CD14-positive monocyte (primary cell): ENCODE results near the gene METTL25B. TPM values are rescaled to one million over a fixed set of nuclear protein-coding genes. Genes with fewer than 3 reads are reported as not detected.
A peak's percentile ranks its signal among the peaks of the same experiment; 100 is the strongest.

Experiments used
- DNase-seq, 3 donors: peaks; one replicate each; pipeline ENCODE4 v3.0.0-alpha.2; 2011 to 2022
- H2AFZ ChIP-seq: 2 replicates; pipeline ENCODE4 v1.6.0; 2012; ENCODE audit warnings: mild to moderate bottlenecking, low read depth, low read length, inconsistent platforms; ENCODE audit not compliant: insufficient read depth, poor library complexity, severe bottlenecking
- H3K27ac ChIP-seq, 2 donors: 1 replicate in 1 of 2; 2 replicates in 1 of 2; pipeline ENCODE4 v1.5.1; 2012 to 2013; ENCODE audit warnings: low read length in 2 of 2, control low read depth in 1 of 2, inconsistent platforms in 1 of 2, low read depth in 1 of 2, mild to moderate bottlenecking in 1 of 2
- H3K27me3 ChIP-seq, 2 donors: one replicate each; pipeline versions ENCODE4 v1.6.0 to v1.6.1; 2011 to 2013; ENCODE audit warnings: low read length in 2 of 2; ENCODE audit not compliant: control insufficient read depth in 2 of 2, insufficient read depth in 2 of 2
- H3K36me3 ChIP-seq, 2 donors: replicated peaks in 1 of 2; 1 replicate in 1 of 2; 2 replicates in 1 of 2; pipeline versions ENCODE4 v1.5.1 to v1.6.1; 2012 to 2013; ENCODE audit warnings: low read length in 2 of 2, control low read depth in 1 of 2, inconsistent platforms in 1 of 2, mild to moderate bottlenecking in 1 of 2; ENCODE audit not compliant: insufficient read depth in 2 of 2, control insufficient read depth in 1 of 2
- H3K4me1 ChIP-seq, 2 donors: 1 replicate in 1 of 2; 2 replicates in 1 of 2; pipeline versions ENCODE4 v1.5.1 to v1.6.1; 2012 to 2013; ENCODE audit warnings: low read length in 2 of 2, control low read depth in 1 of 2, inconsistent platforms in 1 of 2, mild to moderate bottlenecking in 1 of 2, moderate library complexity in 1 of 2; ENCODE audit not compliant: insufficient read depth in 2 of 2, control insufficient read depth in 1 of 2
- H3K4me2 ChIP-seq: replicated peaks from 2 replicates; pipeline ENCODE3; 2012; ENCODE audit warnings: low read length, moderate library complexity, mild to moderate bottlenecking; ENCODE audit not compliant: poor library complexity, severe bottlenecking; ENCODE audit errors: extremely low read depth
- H3K4me3 ChIP-seq, 3 experiments: fragments of 200-600 bp in 1 of 3; sonication (generic) in 1 of 3; replicated peaks in 1 of 3; 1 replicate in 2 of 3; 2 replicates in 1 of 3; pipeline ENCODE4 v1.5.1; 2011 to 2013; ENCODE audit warnings: low read length in 3 of 3, mild to moderate bottlenecking in 3 of 3, control low read depth in 2 of 3, low read depth in 2 of 3, inconsistent platforms in 1 of 3, moderate library complexity in 1 of 3
- H3K79me2 ChIP-seq: 2 replicates; pipeline ENCODE4 v1.6.0; 2012; ENCODE audit warnings: mild to moderate bottlenecking, control low read depth, inconsistent platforms, low read length, moderate library complexity; ENCODE audit not compliant: insufficient read depth
- H3K9ac ChIP-seq: 2 replicates; pipeline ENCODE4 v1.6.0; 2017; ENCODE audit warnings: low read length, mild to moderate bottlenecking; ENCODE audit not compliant: insufficient read depth, poor library complexity, severe bottlenecking
- H3K9me3 ChIP-seq, 2 donors: replicated peaks in 1 of 2; 1 replicate in 1 of 2; 2 replicates in 1 of 2; pipeline versions ENCODE4 v1.5.1 to v1.6.1; 2012 to 2013; ENCODE audit warnings: low read length in 2 of 2, control low read depth in 1 of 2; ENCODE audit not compliant: control insufficient read depth in 1 of 2, insufficient read depth in 1 of 2
- H4K20me1 ChIP-seq: 2 replicates; pipeline ENCODE4 v1.6.0; 2012; ENCODE audit warnings: mild to moderate bottlenecking, low read length, control low read depth, moderate library complexity; ENCODE audit not compliant: insufficient read depth
- H3K27ac Mint-ChIP-seq, 7 donors: one replicate each; pipeline ENCODE4 v1.8.0; 2020; ENCODE audit warnings: mild to moderate bottlenecking in 7 of 7, mixed read lengths in 7 of 7, moderate library complexity in 6 of 7, inconsistent platforms in 2 of 7
- H3K27me3 Mint-ChIP-seq, 3 donors: one replicate each; pipeline ENCODE4 v1.8.0; 2021 to 2022; ENCODE audit warnings: low read depth in 3 of 3, mild to moderate bottlenecking in 3 of 3, mixed read lengths in 3 of 3, moderate library complexity in 3 of 3, inconsistent platforms in 1 of 3
- H3K36me3 Mint-ChIP-seq, 2 donors: one replicate each; pipeline ENCODE4 v1.8.0; 2020; ENCODE audit warnings: mixed read lengths in 2 of 2, inconsistent platforms in 1 of 2, mild to moderate bottlenecking in 1 of 2
- H3K4me1 Mint-ChIP-seq: one replicate; pipeline ENCODE4 v1.8.0; 2020; ENCODE audit warnings: mild to moderate bottlenecking, mixed read lengths
- H3K4me3 Mint-ChIP-seq, 2 donors: one replicate each; pipeline ENCODE4 v1.8.0; 2020; ENCODE audit warnings: mild to moderate bottlenecking in 2 of 2, mixed read lengths in 2 of 2, moderate library complexity in 1 of 2
- H3K9me3 Mint-ChIP-seq, 7 donors: one replicate each; pipeline ENCODE4 v1.8.0; 2020 to 2022; ENCODE audit warnings: mixed read lengths in 7 of 7, mild to moderate bottlenecking in 6 of 7, moderate library complexity in 6 of 7, inconsistent platforms in 2 of 7
- WGBS: methylation state at CpG from one replicate; pipeline ENCODE4 v1.1.5; 2013; ENCODE audit warnings: missing lambda C conversion rate; ENCODE audit not compliant: insufficient coverage; 5-methylcytosine and 5-hydroxymethylcytosine counted together
- intact Hi-C, 2 donors: fragments of 100-400 bp; cut with micrococcal nuclease; formaldehyde crosslinking; loops; one replicate each; pipeline versions ENCODE4 v1.15.0 to v1.15.1; 2023
- polyA plus RNA-seq, 3 donors: library from polyadenylated mRNA; depleted of rRNA in 1 of 3; unstranded in 2 of 3; stranded (reverse) in 1 of 3; fragments of 300-500 nt in 2 of 3; fragments of >200 nt in 1 of 3; fragmentation: Illumina TruSeq in 2 of 3; gene quantifications; 1 replicate in 2 of 3; 2 replicates in 1 of 3; pipeline ENCODE4 v1.2.3, GENCODE V29; 2012 to 2021
- TF ChIP-seq, protein P1 (sequence below): fragments of 200-600 bp; IDR thresholded peaks from one replicate; pipeline ENCODE4 v1.8.0; 2022; ENCODE audit warnings: antibody characterized with exemption, mild to moderate bottlenecking

METTL25B gene
- polyA plus RNA-seq, 3 donors = 4.6 to 49.3 (median 4.8) TPM

DNA sequence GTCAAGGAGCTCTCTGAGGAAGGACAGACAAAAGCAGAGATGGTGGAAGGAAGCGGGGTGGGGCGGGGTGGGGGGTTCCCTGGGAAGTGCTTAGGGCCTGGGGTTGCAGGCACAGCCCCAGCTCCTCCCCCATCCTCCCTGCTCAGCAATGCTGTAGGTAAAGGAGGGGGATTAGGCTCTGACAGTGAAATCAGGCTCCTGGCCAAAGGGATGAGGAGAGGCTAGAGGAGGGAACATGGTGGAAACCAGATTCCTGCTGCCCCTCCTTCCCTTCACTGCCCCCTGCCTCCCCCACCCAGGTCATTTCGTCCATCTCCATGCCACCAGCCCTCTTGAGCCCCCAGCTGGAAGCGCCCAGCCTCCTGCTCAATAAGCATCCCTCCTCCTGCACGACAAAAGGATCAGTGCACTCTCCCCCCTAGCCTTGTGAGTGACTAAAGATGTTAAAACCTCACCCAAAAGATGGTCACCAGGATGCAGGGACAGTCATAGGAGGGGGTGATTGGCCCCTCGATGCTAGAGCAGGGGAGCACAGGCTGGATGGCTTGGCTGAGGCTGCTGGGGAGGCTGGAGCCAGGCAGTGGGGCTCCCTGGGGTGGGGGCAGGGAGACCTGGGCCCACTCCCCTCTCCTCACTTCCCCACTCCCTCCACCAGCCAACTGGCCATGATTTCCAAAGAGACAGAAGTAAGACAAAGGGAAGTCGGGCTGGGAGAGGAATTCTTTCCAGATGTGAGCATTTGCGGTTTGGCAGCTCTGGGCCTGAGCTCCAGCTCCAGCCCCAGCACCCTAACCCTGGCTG lies 20.7 kb upstream of the METTL25B start:
- Histone ChIP-seq H3K36me3 (no peaks in the 10 kb centered on the region), H3K79me2 (no peaks in the 10 kb centered on the region), H3K4me2 (no peak overlapping the region), H4K20me1 (peaks cover 5% of the 10 kb centered on the region), H3K9ac (no peak overlapping the region), H3K27me3 (peaks cover 44 to 60% of the 10 kb centered on the region in 2 donors), H3K27ac (no peak overlapping the region), H3K4me3 (no peak overlapping the region), H2AFZ (no peak overlapping the region), H3K9me3 (peaks cover 0 to 15% of the 10 kb centered on the region in 2 donors), H3K4me1 (peaks cover 20 to 22% of the 10 kb centered on the region in 2 donors)
- TF ChIP-seq, protein P1, sequence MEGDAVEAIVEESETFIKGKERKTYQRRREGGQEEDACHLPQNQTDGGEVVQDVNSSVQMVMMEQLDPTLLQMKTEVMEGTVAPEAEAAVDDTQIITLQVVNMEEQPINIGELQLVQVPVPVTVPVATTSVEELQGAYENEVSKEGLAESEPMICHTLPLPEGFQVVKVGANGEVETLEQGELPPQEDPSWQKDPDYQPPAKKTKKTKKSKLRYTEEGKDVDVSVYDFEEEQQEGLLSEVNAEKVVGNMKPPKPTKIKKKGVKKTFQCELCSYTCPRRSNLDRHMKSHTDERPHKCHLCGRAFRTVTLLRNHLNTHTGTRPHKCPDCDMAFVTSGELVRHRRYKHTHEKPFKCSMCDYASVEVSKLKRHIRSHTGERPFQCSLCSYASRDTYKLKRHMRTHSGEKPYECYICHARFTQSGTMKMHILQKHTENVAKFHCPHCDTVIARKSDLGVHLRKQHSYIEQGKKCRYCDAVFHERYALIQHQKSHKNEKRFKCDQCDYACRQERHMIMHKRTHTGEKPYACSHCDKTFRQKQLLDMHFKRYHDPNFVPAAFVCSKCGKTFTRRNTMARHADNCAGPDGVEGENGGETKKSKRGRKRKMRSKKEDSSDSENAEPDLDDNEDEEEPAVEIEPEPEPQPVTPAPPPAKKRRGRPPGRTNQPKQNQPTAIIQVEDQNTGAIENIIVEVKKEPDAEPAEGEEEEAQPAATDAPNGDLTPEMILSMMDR = no peak
- peaks cover 28% of the 10 kb centered on the region for H3K4me1 Mint-ChIP-seq
- no peak for DNase-seq
- H3K4me3 Mint-ChIP-seq = no peak overlapping the region
- no CpG with 5 or more reads among the region's 8 CpGs for WGBS
- peaks cover 56 to 71% (median 63%) of the 10 kb centered on the region in 3 donors for H3K27me3 Mint-ChIP-seq
- intact Hi-C loops = no loop called here
- peaks cover 8 to 13% of the 10 kb centered on the region in 2 donors for H3K36me3 Mint-ChIP-seq
- no peak overlapping the region for H3K27ac Mint-ChIP-seq
- peaks cover 0 to 25% (median 10%) of the 10 kb centered on the region in 7 donors for H3K9me3 Mint-ChIP-seq

DNA sequence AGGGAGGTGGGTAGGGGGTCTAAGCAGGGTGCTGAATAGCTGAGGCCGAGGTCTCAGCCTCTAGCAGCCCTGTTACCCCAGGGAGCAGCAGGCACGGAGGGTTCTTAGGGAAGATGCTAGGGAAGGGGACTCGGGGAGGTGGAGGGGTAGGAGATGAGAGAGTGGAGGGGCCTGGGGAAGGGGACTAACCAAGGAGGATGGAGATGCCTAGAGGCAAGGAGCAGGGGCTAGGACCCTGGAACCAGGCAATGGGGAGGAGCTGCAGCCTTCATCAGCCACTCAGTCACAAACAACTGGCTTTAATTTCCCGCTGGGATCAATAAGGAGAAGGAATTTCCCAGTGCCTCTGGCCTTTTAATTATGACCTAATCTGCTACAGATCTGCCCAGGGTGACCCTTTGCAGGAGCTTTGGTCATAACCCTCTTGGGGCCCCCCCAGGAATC lies 20.0 kb upstream of the METTL25B start:
- H3K36me3 Mint-ChIP-seq = peaks cover 10 to 16% of the 10 kb centered on the region in 2 donors
- H3K9me3 Mint-ChIP-seq = peaks cover 0 to 25% (median 10%) of the 10 kb centered on the region in 7 donors
- Histone ChIP-seq H3K9ac (no peak overlapping the region), H2AFZ (no peak overlapping the region), H3K36me3 (no peaks in the 10 kb centered on the region), H3K9me3 (peaks cover 0 to 15% of the 10 kb centered on the region in 2 donors), H3K79me2 (no peaks in the 10 kb centered on the region), H3K4me3 (no peak overlapping the region), H3K27ac (no peak overlapping the region), H3K27me3 (peaks cover 40 to 54% of the 10 kb centered on the region in 2 donors), H3K4me2 (no peak overlapping the region), H3K4me1 (peaks cover 20 to 22% of the 10 kb centered on the region in 2 donors), H4K20me1 (peaks cover 6% of the 10 kb centered on the region)
- intact Hi-C loops = no loop called here
- H3K27me3 Mint-ChIP-seq = peaks cover 51 to 64% (median 57%) of the 10 kb centered on the region in 3 donors
- H3K4me1 Mint-ChIP-seq = peaks cover 28% of the 10 kb centered on the region
- 51% methylated on average over 2 of the region's 4 CpGs for WGBS
- peak overlapping the region in 1 of 7 donors; percentile 10 for H3K27ac Mint-ChIP-seq
- DNase-seq = no peak
- peak overlapping the region in 1 of 2 donors; percentile 20 for H3K4me3 Mint-ChIP-seq
- TF ChIP-seq, protein P1 = no peak
